T-helper 2 cell treated with Interferon-gamma antibody and Interleukin-4, amounts not matched to agents 100 ng/mL and 5 ng/mL, for 36 hours (primary cell): ENCODE data around the gene MCM6. TPM values are rescaled to one million over a fixed set of nuclear protein-coding genes. Genes with fewer than 3 reads are reported as not detected.
"Not testable (repeated sequence)": the region's sequence is repeated elsewhere in the genome, so short reads cannot be mapped to it uniquely, and the experiment has no call there.

ENCODE experiments used
- intact Hi-C: fragments of 100-400 bp; cut with micrococcal nuclease; formaldehyde crosslinking; loops from one replicate; pipeline ENCODE4 v1.15.1; 2023
- total RNA-seq: library from RNA; stranded (reverse); gene quantifications from 2 replicates; pipeline ENCODE4 v1.2.3, GENCODE V29; 2022

MCM6 gene
- 141 and 144 TPM in 2 replicates for total RNA-seq

DNA sequence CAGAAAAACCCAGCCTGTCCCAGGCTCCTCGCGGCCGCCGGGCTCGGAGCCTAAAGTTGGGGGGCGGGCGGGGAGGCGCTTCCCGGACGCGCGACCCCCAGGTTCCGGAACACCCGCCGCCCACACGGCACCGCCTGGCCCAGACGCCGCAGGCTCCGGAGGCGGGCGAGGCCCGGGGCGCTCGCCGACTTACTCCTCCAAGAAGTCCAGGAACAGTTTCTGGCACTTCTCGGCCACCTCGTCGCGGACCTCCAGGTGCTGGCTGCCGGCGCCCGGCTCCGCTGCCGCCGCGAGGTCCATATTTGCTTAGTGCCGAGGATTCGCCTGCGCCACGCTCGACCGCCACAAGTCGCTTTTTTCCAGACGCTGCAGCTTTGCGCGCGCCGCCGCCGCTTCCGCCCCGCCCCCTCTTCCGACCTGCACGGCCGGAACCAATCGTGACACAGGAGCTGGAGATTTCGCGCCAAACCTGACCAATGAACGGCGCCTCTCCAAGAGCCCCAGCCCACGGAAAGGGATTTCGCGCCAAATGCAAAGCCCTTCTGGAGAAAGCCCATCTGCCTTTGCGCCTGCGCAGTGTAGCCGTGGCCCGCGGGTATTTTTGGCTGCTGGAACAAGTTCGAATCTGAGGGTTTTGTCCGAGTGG is at the start of gene MCM6:
Gene MCM6 (minus strand): TSS at position 378 of the 646 bp plus-strand sequence. CDS start 78 bp downstream, at position 300.
- intact Hi-C loops = loop anchor here (1.0 kb wide), 8 partner anchors 56 to 958 kb away; partner anchors contain the start of genes CCNT2, DARS1, RAB3GAP1 and UBXN4

DNA sequence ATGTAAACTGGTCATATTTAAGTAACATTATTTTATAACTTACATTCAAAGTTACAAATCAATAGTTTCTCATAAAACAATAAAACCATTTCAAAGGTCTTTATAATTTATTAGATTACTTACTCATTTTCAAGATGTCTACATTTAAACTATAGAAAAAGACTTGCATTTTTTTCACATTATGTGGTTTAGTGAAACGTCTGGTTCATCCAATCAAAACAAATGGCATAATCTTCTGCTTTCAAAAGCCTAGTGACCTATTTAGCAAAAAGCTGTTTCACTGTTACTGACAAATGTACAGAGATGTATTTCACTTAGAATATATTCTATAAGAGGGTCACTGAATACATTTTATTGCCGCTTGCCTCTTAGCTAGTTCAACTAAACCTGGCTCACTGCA is 49.3 kb upstream of the MCM6 start:
- intact Hi-C loops = no loop called here

DNA sequence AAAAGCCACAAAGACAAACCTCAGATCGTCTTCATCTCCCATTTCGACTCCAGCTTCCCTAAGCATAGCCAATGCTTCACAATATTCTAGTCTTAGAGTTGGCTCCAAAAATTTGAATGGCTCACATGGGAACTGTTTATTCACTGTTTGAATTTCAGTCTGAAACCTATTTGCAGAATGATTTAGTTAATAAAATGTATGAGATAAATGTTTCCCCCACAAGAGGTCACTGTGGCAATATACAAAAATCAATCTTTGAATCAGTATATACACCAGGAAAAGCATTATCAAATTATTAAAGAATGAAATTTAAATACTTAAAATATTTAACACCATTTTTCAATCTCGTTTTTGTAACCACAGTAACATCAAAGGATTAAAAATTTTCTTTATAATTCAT is 40.0 kb upstream of the MCM6 start:
- intact Hi-C loops = loop anchor here (1.0 to 5.0 kb wide), 6 partner anchors 46 to 462 kb away; partner anchors contain the start of gene DARS1

DNA sequence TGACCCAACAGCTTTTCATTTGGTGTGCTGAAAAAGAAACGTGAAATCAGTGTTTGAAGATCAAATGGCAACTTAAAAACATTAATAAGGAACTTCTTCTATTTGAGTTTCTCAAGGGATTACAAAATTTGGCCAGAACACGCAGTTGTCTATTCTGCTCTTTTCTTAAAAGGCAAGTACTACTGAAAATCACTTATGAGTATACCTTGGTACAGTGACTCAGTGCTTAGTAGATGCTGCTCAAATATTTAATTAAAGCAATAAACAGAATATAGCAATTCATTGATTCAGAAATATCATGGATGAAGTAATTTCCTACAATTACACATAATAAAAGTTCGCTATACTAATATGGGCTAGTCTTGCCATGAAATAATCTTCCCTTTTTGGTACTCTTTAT is 38.2 kb upstream of the MCM6 start:
- intact Hi-C loops = loop anchor here (1.0 kb wide), 1 partner anchor 202 kb away; no protein-coding TSS in a partner anchor

DNA sequence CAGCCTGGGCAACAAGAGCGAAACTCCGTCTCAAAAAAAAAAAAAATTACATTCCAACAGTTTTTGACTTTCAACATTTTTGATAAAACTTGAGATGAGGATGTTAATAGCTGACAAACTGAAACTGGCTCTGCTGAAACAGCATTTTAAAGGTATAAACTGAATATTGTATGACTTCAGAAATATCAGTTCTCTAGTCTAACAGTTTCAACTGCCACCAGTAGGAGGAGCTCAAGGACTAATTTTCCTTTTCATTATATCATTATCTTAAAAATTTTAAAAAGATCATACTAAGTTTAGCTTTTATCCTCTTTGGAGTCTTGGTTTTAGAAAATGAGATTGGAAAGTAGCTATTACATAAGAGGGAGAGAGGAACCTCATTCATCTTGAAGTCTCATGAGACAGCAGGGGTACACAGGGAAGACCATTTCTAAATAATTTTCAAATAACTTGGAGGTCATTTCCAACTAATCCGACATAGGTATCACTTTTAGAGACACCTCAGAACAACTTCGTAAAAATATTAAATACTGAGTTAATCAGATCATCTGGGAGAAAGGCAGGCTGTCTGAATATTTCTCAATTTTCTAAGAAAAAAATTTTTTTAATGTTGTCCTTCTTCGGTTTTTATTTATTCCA is 37.6 kb upstream of the MCM6 start:
- intact Hi-C loops = loop anchor here (1.0 kb wide), 2 partner anchors 202 to 470 kb away; no protein-coding TSS in a partner anchor

DNA sequence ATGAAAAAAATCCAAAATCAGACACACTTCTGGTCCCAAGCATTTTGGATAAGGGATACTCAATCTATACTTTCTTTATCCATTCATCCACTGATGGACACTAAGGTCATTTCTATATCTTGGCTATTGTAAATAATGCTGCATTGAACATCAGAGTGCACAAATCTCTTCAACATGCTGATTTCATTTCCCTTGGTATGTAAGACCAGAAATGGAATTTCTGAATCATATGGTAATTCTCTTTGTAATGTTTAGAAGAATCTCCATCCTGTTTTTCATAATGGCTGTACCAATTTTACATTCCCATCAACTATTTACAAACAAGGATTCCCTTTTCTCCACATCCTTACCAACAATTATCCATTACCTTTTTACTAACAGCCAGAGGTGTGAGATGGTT is 33.7 kb upstream of the MCM6 start:
- intact Hi-C loops = no loop called here

DNA sequence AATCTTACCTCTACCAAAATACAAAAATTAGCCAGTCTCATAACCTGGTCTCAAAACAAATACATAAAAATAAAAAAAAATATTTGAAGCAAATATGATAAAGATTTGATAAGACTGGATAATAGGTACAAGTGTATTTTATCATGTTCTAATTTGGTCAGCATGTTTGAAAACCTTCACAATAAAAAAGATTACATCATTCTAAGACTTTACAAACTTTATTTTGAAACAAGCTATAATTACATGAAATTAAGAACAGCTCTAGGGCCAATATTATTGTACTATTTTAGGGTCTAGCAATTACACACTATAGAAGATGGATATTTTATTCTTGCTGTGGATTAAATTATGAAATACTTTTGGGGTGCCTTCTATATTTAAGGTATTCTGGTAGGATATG is 29.4 kb upstream of the MCM6 start:
- intact Hi-C loops = no loop called here

DNA sequence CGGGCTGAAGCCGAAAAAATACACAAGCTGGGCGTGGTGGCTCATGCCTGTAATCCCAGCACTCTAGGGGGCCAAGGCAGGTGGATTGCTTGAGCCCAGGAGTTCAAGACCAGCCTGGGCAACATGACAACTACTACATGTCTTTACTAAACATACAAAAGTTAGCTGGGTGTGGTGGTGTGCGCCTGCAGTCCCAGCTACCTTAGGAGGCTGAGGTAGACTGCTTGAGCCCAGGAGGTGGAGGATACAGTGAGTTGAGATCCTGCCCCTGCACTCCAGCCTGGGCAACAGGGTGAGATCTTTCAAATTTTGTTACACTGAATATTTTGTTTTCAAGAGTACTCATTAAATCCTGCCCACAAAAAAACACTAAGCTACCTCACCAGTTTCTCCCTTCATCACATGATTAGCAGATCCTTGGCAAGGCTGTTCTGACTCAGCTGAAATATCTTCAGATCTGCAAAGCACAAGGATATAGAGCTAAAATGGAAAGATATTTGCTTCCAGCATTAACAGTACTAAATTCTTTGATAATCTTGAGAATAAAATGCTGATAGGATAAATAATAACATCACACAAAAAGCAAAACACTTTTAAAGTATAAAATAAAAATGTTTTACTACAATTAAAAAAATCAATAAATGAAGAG is 28.2 kb upstream of the MCM6 start:
- intact Hi-C loops = no loop called here

DNA sequence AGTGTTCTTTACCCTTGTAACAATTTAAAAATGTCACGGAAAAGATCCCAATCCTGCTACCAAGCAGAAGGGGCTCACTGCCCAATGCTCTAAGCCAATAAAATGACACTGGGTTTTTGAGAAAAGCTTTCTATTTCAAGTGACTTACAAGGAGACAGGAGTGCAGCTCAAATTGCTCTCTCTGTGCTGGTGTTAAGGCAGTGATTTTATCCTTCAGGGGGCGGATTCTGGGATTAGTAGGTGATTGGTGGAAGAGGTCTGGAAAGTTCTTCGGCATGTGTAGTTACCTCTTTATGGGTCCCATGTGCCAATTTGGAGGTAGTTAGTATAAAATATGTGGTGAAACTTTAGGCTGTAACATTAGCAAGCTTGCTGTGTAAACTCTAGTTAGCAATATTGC is 27.4 kb upstream of the MCM6 start:
- intact Hi-C loops = no loop called here

DNA sequence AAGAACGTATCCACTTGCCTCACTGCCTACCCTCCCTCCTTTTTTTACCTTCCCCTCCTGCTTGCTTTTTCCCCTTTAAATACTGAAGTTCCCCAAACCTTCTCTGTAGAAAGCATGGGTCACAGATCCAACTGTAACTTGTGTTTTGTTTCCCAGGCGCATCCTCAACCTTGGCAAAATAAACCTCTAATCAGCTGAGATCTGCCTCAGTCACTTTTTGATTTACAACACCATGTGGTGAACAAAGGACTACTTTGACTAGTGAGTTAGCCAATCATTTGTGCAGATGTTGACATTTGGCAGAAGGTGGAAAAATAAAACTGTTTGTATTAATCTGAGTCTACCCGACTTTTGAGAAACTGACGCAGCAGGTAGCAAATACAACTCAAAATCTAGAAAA is 23.3 kb upstream of the MCM6 start:
- intact Hi-C loops = no loop called here

DNA sequence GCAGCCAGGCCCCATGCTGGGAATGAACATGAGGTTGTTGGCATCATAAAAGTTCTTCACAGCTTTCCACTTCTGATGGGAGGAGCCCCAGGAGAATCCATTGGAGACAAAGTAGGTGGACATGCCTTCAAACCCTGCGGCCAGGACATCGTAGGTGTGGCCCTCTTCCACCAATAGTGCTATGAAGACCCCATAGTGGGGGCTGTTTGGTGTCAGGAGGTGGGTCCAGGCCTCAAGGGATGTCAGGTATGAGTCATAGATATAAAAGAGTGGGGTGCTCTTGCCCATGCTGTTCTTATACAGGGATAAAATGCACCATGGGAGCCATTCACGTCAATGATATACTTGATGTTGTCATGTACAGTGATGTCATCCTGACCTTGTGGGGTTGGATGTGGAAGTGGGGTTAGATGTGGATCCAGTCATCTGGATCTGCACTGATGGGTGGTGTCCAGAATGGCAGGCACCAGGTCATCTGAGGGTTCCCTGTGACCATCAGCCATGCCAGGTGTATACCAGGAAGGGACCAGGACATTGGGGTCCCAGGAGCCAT is 22.1 kb upstream of the MCM6 start:
- intact Hi-C loops = no loop called here

DNA sequence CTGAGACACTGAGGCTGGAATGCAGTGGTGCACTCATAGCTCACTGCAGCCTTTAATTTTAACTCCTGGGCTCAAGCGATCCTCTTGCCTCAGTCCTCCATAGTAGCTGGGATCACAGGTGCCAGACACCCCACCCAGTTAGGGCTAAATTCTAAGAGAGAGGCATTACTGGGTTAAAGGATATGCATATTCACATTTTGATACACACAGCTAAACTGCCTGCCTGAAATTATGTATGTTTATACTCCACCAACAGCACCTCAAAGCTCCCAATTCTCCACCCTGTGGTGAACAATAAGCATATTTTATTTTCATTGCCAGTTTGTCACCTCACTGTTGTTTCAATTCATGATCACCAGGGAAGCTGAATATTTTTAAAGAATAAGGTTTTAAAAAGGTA is 18.7 kb upstream of the MCM6 start:
- intact Hi-C loops = no loop called here

DNA sequence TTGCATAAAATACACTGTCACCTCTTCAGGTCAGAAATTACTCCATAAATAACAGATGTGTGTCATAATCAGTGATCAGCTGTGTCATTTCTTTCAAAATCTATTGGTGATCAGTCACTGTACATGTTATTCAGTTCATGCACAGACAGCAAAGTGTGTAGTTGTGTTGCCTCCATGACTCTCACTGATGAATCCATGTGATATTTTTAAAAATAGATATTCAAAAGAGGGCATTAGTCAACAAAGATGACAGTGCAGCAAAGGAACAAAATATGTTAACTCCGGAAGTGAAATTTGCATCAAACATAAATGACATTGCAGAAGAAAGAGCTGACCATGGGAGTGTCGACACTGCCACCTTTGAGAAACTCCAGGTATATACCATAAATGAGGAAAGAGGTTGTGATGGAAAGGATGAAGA is 17.1 kb upstream of the MCM6 start:
- intact Hi-C loops = no loop called here

DNA sequence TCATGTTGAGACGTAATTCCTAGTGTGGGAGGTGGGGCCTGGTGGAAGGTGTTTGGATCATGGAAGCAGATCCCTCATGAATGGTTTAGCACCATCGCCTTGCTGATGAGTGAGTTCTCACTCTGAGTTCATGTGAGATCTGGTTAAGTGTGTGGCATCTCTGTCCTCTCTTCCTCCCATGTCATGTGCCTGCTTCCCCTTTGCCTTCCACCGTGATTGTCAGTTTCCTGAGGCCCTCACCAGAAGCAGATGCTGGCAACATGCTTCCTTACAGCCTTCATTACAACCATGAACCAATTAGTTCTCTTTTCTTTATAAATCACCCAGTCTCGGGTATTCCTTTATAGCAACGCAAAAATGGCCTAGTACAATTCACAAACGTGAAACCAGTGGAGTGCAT is 14.6 kb upstream of the MCM6 start:
- intact Hi-C loops = no loop called here

DNA sequence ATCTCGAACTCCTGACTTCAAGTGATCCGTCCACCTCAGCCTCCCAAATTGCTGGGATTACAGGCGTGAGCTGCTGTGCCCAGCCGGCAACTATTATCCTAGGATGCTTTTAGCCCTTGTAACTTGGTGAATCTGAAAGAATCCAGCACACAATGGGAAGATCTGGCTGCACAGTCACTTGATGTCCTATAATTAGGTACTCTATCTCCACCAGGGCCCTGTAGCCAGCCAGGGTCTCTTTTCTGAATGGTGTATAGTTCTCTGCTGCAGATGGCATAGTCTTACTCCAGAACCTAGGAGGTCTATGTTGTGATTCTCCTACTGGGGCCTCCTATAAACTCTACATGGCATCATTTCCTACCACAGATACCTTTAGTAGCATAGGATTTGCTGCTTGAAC is 13.9 kb upstream of the MCM6 start:
- intact Hi-C loops = no loop called here

DNA sequence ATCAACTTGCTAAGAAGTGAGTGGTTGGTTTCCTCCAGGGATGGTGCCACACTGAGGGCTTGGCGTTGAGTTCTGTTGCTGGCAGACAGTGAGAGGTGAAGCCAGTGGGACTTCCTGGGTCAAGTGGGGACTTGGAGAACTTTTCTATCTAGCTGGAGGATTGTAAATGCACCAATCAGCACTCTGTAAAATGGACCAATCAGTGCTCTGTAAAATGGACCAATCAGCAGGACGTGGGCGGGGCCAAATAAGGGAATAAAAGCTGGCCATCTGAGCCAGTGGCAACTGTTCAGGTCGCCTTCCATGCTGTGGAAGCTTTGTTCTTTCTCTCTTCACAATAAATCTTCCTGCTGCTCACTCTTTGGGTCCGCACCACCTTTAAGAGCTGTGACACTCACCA is 12.3 kb upstream of the MCM6 start:
- intact Hi-C loops = not testable (repeated sequence)

DNA sequence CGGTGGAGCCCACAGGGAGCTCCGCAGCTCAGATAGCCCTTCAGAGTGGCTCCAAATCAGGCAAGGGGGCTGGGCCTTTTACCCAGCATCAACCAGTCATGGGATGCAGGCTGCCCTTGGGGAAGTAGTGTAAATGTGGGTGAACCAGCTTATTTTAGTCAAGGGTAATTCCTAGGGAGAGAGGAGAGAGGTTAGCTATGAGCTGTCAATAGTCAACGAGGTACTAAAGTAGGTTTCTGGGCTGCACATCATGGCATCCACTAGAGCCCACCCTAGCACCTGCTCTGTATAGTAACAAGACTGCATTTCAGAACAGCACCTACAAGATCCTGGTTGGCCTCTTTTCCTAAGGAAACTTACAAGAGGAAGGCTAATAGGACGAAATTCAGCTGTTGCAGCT is 9.5 kb upstream of the MCM6 start:
- intact Hi-C loops = no loop called here

DNA sequence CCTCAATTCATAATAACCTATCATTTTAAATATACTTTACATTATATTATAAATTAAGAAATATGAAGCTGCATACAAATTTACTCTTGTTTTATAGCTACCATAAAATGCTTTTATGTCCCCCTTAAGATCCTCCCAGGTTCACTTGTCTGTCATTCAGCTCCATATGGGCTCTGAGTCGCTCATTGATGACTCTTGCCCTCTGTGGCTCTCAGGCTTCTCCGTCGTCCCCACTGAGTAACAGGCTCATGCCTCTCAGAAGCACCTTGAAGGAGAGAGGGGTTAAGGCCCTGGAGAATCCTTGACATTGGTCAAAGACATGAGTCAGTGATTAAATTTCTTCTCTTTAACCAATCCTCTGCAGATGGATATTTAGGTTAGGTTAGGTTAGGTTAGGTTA is 6.2 kb upstream of the MCM6 start:
- intact Hi-C loops = no loop called here

DNA sequence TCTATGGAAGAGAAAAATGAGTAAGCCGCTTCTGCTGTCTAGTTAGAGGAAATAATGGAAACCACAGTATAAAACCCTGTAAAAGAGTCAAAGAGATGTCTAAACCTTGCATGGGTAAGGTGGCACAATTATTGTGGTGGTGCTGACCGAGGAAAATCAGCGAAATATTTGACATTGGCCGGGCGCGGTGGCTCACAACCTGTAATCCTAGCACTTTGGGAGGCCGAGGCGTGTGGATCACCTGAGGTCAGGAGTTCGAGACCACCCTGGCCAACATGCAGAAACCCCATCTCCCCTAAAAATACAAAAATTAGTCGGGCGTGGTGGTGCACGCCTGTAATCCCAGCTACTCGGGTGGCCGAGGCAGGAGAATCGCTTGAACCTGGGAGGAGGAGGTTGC is 527 bp upstream of the MCM6 start:
- intact Hi-C loops = loop anchor here (1.0 kb wide), 8 partner anchors 56 to 958 kb away; partner anchors contain the start of genes CCNT2, DARS1, RAB3GAP1 and UBXN4

DNA sequence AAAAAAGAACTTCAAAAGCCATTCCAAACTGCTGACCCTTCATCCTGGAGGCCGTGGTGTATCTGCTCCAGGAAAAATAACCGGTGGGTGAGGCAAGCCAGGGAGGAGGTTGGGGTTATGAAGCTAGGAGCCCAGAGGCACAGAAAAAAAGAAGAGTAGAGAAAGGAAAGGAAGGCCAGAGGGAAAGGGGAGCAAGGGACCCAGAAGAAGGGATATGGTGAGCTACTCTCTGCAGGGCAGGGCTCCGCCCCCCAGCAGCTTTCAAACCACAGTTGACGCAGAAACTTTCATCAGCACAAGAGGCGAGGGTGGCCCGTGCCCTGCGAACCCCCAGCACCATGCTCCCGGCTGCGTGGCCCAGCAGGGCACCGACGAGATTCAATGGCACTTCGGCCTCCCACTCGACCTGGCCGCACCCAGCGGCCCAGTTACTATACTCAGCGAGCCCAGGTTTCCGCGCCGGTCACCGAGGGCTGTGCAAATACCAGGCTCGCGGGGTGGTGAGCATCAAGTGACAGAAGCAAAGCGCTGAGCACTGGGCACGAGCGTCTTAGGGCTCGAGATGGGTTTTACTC is 665 bp downstream of the MCM6 start:
- intact Hi-C loops = loop anchor here (1.0 to 2.0 kb wide), 10 partner anchors 15 to 957 kb away; partner anchors contain the start of genes CCNT2, DARS1, RAB3GAP1 and UBXN4

DNA sequence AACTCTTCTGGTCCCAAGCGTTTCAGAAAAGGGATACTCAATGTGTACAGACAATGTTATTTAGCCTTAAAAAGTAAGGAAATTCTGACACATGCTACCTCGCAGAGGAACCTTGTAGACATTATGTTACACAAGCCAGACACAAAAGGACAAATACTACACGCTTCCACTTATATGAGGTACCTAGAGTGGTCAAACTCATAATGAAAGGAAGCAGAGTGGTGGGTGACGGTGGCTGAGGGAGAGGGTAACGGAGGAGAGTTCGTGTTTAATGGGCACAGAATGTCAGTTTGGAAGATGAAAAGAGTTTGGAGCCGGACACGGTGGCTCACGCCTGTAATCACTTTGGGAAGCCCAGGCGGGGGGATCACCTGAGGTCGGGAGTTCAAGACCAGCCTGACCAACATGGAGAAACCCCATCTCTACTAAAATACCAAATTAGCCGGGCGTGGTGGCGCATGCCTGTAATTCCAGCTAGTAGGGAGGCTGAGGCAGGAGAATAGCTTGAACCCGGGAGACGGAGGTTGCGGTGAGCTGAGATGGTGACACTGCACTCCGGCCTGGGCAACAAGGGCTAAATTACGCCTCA is 1.4 kb downstream of the MCM6 start:
- intact Hi-C loops = loop anchor here (1.0 to 2.0 kb wide), 2 partner anchors 14 to 261 kb away; no protein-coding TSS in a partner anchor
